Esophagus muscularis mucosa (tissue), 4 donors: ENCODE measurements around the gene MYL1. TPM values are rescaled to one million over a fixed set of nuclear protein-coding genes. Genes with fewer than 3 reads are reported as not detected.

Source experiments
- DNase-seq: peaks from one replicate; pipeline ENCODE4 v3.0.0-alpha.2; 2017; ENCODE audit errors: extremely low spot score
- H3K27ac ChIP-seq, 4 donors: fragments of 200-600 bp; sonication (generic); replicated peaks in 1 of 4; 1 replicate in 3 of 4; 2 replicates in 1 of 4; pipeline ENCODE4 v1.5.1; 2016 to 2019; ENCODE audit warnings: mild to moderate bottlenecking in 1 of 4
- H3K27me3 ChIP-seq, 4 donors: fragments of 200-600 bp; sonication (generic); one replicate each; pipeline versions ENCODE4 v1.5.1 to v1.6.0; 2016 to 2019
- H3K36me3 ChIP-seq, 4 donors: fragments of 200-600 bp; sonication (generic); one replicate each; pipeline ENCODE4 v1.5.1; 2016 to 2019
- H3K4me1 ChIP-seq, 4 donors: fragments of 200-600 bp; sonication (generic); one replicate each; pipeline ENCODE4 v1.5.1; 2016 to 2019
- H3K4me3 ChIP-seq, 4 donors: fragments of 200-600 bp; sonication (generic); 1 replicate in 2 of 4; 2 replicates in 2 of 4; pipeline ENCODE4 v1.5.1; 2016 to 2019; ENCODE audit warnings: mild to moderate bottlenecking in 4 of 4, moderate library complexity in 1 of 4
- H3K9me3 ChIP-seq, 4 donors: fragments of 200-600 bp; sonication (generic); 1 replicate in 3 of 4; 2 replicates in 1 of 4; pipeline ENCODE4 v1.5.1; 2016 to 2019
- EP300 ChIP-seq: sonication (generic); formaldehyde crosslinking; IDR thresholded peaks from one replicate; pipeline ENCODE4 v1.6.1; 2017; ENCODE audit warnings: antibody characterized with exemption
- POLR2A ChIP-seq: fragments of 450-650 bp; IDR thresholded peaks from one replicate; pipeline ENCODE4 v1.6.1; 2017; ENCODE audit warnings: antibody characterized with exemption, moderate library complexity, mild to moderate bottlenecking, low read depth
- POLR2AphosphoS5 ChIP-seq, 2 donors: sonication (generic); formaldehyde crosslinking; IDR thresholded peaks; one replicate each; pipeline ENCODE4 v1.6.1; 2017; ENCODE audit warnings: antibody characterized with exemption in 2 of 2
- WGBS: methylation state at CpG from one replicate; pipeline ENCODE4 v1.1.5; 2018; 5-methylcytosine and 5-hydroxymethylcytosine counted together
- intact Hi-C: fragments of 100-400 bp; cut with DNase I; formaldehyde crosslinking; loops from one replicate; pipeline ENCODE4 v1.15.1; 2023
- total RNA-seq, 4 donors: library from RNA; depleted of rRNA; stranded (reverse); fragments of >200 nt; gene quantifications; one replicate each; pipeline versions ENCODE4 v1.1.0 to v1.2.1, GENCODE V29; 2016
- TF ChIP-seq, protein P1 (sequence below), 3 experiments: fragments of 200-600 bp in 2 of 3; fragments of 450-650 bp in 1 of 3; sonication (generic) in 2 of 3; IDR thresholded peaks; one replicate each; pipeline ENCODE4 v1.5.1; 2017 to 2019; ENCODE audit warnings: antibody characterized with exemption in 3 of 3, mild to moderate bottlenecking in 2 of 3, moderate library complexity in 1 of 3

The MYL1 gene
- total RNA-seq, 4 donors from 2014 or later: not detected

DNA sequence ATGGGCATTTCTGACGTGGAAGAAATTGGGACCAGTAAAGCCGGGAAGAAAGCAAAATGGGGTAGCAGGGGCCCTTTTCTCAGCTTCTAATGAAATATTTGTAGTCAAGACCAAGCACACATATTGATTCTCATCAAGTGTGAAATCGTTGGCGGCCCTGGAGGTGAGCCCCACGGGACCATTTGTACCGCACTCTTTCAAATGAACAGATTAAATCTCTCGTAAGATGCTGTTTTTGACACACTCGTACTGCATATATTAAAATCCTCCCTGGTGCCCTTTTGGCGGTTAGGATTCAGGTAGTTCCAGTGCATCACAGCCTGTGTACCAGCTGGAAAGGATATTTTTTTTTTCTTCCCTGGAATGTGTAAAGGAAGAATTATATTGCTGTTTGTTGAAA, 9.9 kb upstream of the MYL1 start:
- intact Hi-C loops: no loop called here
- Histone ChIP-seq H3K36me3 (no peaks in the 10 kb centered on the region), H3K27ac (no peak overlapping the region), H3K4me1 (no peaks in the 10 kb centered on the region), H3K4me3 (no peak overlapping the region), H3K27me3 (no peaks in the 10 kb centered on the region), H3K9me3 (no peaks in the 10 kb centered on the region)
- TF ChIP-seq EP300 (no peak), POLR2A (no peak), POLR2AphosphoS5 (IDR thresholded peaks at IDR 0.05) (no peak)
- TF ChIP-seq, protein P1, sequence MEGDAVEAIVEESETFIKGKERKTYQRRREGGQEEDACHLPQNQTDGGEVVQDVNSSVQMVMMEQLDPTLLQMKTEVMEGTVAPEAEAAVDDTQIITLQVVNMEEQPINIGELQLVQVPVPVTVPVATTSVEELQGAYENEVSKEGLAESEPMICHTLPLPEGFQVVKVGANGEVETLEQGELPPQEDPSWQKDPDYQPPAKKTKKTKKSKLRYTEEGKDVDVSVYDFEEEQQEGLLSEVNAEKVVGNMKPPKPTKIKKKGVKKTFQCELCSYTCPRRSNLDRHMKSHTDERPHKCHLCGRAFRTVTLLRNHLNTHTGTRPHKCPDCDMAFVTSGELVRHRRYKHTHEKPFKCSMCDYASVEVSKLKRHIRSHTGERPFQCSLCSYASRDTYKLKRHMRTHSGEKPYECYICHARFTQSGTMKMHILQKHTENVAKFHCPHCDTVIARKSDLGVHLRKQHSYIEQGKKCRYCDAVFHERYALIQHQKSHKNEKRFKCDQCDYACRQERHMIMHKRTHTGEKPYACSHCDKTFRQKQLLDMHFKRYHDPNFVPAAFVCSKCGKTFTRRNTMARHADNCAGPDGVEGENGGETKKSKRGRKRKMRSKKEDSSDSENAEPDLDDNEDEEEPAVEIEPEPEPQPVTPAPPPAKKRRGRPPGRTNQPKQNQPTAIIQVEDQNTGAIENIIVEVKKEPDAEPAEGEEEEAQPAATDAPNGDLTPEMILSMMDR (IDR thresholded peaks at IDR 0.05): no peak
- DNase-seq: no peak
- WGBS: 74% methylated on average over 9 of the region's 9 CpGs

DNA sequence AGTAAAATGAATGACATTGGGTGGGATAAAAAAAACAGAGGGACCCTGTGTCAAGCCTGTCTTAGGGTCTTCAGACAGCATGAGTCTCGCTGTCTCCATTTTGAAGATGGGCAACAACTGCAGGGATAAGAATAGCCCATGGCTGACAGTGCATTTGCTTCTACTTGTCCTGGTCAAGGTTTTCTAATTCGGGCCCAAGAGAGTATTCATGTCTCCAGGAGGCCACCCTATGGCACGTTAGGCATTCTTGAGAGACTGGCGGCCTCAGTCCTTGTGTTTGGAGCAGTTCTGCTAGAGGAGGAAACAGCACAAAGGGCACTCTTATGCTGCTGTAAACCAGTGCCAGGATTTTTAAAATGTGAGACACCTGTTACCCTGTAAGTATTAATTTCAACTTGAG, 9.5 kb upstream of the MYL1 start:
- H3K27ac ChIP-seq: no peak overlapping the region
- TF ChIP-seq POLR2A (no peak), POLR2AphosphoS5 (IDR thresholded peaks at IDR 0.05) (no peak), EP300 (no peak)
- TF ChIP-seq, protein P1 (IDR thresholded peaks at IDR 0.05): no peak
- no peaks in the 10 kb centered on the region for H3K36me3 ChIP-seq
- 57% methylated on average over 4 of the region's 4 CpGs for WGBS
- no peaks in the 10 kb centered on the region for H3K27me3 ChIP-seq
- intact Hi-C loops: no loop called here
- H3K4me1 ChIP-seq: no peaks in the 10 kb centered on the region
- H3K4me3 ChIP-seq: no peak overlapping the region
- no peaks in the 10 kb centered on the region for H3K9me3 ChIP-seq
- no peak for DNase-seq

DNA sequence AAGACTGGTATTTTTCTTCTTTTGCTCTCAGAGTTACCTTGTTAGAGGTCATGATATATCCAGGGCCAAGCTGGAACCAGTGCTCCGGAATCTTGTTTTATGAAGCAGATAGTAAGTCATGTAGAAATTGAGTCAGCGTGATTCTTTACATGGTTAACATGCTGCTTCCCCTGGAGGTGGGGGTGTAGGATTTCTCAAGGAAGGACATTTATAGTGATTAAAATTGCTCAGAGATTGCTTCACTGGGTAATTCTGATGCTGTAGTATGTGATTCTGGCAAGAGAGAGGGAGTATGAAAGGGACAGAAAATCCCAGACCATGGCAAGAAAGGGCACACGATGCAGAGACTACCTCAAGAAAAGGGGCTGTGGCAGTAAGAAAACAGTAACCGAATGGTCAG, 8.0 kb upstream of the MYL1 start:
- DNase-seq: no peak
- no peaks in the 10 kb centered on the region for H3K4me1 ChIP-seq
- no peak overlapping the region for H3K27ac ChIP-seq
- TF ChIP-seq EP300 (no peak), POLR2A (no peak), POLR2AphosphoS5 (IDR thresholded peaks at IDR 0.05) (no peak)
- TF ChIP-seq, protein P1 (IDR thresholded peaks at IDR 0.05): no peak
- no peaks in the 10 kb centered on the region for H3K9me3 ChIP-seq
- no peak overlapping the region for H3K4me3 ChIP-seq
- H3K27me3 ChIP-seq: no peaks in the 10 kb centered on the region
- intact Hi-C loops: no loop called here
- H3K36me3 ChIP-seq: no peaks in the 10 kb centered on the region
- 88% methylated on average over 4 of the region's 4 CpGs for WGBS

DNA sequence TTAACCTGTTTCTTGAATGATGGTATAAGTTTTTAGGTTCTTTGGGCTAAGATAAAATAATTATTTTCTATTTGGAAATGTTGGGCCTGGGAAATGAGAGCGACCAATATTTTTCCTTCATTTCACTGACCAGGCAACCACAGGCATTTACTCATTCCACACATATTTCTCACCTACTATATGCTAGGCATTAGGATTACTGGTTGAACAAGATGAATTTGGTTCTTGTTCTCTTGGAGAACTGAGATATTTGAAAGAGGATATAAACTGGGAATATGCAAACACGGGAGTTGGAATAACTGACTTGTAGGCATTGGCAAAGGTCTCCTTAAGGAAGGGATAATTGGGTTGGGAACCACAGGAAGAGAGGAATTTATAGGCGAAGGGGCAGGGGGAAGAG, 3.9 kb upstream of the MYL1 start:
- H3K9me3 ChIP-seq: no peaks in the 10 kb centered on the region
- H3K4me3 ChIP-seq: no peak overlapping the region
- no peak for DNase-seq
- no peaks in the 10 kb centered on the region for H3K27me3 ChIP-seq
- no peak overlapping the region for H3K27ac ChIP-seq
- H3K4me1 ChIP-seq: no peaks in the 10 kb centered on the region
- H3K36me3 ChIP-seq: no peaks in the 10 kb centered on the region
- intact Hi-C loops: no loop called here
- TF ChIP-seq, protein P1 (IDR thresholded peaks at IDR 0.05): no peak
- TF ChIP-seq POLR2AphosphoS5 (IDR thresholded peaks at IDR 0.05): no peak
- 75% methylated on average over 3 of the region's 3 CpGs for WGBS

DNA sequence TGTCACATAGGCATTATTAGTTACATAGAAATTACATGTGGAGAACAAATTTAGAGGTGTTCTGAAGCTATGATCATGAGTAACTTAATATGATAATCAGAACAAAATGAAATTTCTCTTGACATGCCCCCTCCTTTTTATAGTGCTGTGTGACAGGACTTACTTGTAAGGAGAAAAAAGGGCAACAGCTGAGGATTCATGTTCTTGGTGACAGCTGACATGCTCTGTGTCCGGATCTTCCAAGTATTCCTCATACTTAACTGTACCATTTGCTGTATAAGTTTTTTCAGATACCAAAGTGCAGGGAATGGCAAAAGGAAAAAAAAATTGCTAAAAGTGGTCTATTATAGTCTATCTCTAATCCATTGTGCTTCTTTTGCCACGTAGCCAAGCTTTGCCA, 3.5 kb upstream of the MYL1 start:
- TF ChIP-seq POLR2AphosphoS5 (IDR thresholded peaks at IDR 0.05): no peak
- TF ChIP-seq, protein P1 (IDR thresholded peaks at IDR 0.05): no peak
- no peaks in the 10 kb centered on the region for H3K9me3 ChIP-seq
- H3K27ac ChIP-seq: no peak overlapping the region
- H3K27me3 ChIP-seq: no peaks in the 10 kb centered on the region
- no peak for DNase-seq
- WGBS: 75% methylated on average over 2 of the region's 2 CpGs
- no peaks in the 10 kb centered on the region for H3K4me1 ChIP-seq
- intact Hi-C loops: no loop called here
- H3K36me3 ChIP-seq: no peaks in the 10 kb centered on the region
- H3K4me3 ChIP-seq: no peak overlapping the region
